CD4-positive, alpha-beta T cell (primary cell): ENCODE data around the gene TK1. TPM values are rescaled to one million over a fixed set of nuclear protein-coding genes. Genes with fewer than 3 reads are reported as not detected.

Source experiments
- ATAC-seq: fragments of 200-7000 bp; cut with Tn5 transposase; one replicate; pipeline ENCODE4 v1.10.0; 2022; ENCODE audit warnings: mild to moderate bottlenecking; ENCODE audit not compliant: poor library complexity
- CTCF ChIA-PET: fragments of 350-600 bp; sonication (Branson Sonifier 250); formaldehyde crosslinking; loops from one replicate; lab custom pipeline; 2021; ENCODE audit warnings: antibody characterized with exemption, inconsistent platforms; lab: Charles Lee
- POLR2A ChIA-PET: fragments of 350-600 bp; sonication (Branson Sonifier 250); formaldehyde crosslinking; loops from one replicate; lab custom pipeline; 2021; ENCODE audit warnings: antibody characterized with exemption, inconsistent platforms; lab: Charles Lee
- DNase-seq, 14 experiments: peaks; one replicate each; pipeline ENCODE4 v3.0.0-alpha.2; 2013 to 2020; ENCODE audit warnings: mixed read lengths in 2 of 14
- H3K27ac ChIP-seq, 2 donors: one replicate each; pipeline versions ENCODE4 v1.5.1 to v1.7.0; 2013; ENCODE audit warnings: low read length in 2 of 2, low read depth in 1 of 2, mild to moderate bottlenecking in 1 of 2
- H3K27me3 ChIP-seq, 2 experiments: 1 replicate in 1 of 2; 2 replicates in 1 of 2; pipeline versions ENCODE4 v1.6.1 to v1.7.0; 2013; ENCODE audit warnings: low read length in 2 of 2, control low read depth in 1 of 2, mild to moderate bottlenecking in 1 of 2, moderate library complexity in 1 of 2; ENCODE audit not compliant: insufficient read depth in 2 of 2, control insufficient read depth in 1 of 2
- H3K36me3 ChIP-seq: one replicate; pipeline ENCODE4 v1.6.1; 2013; ENCODE audit warnings: low read length, control low read depth; ENCODE audit not compliant: insufficient read depth
- H3K4me1 ChIP-seq: one replicate; pipeline ENCODE4 v1.6.1; 2013; ENCODE audit warnings: low read length, control low read depth; ENCODE audit not compliant: insufficient read depth
- H3K4me3 ChIP-seq: one replicate; pipeline ENCODE4 v1.5.1; 2013; ENCODE audit warnings: mild to moderate bottlenecking, low read length, moderate library complexity
- H3K9me3 ChIP-seq, 2 experiments: 1 replicate in 1 of 2; 2 replicates in 1 of 2; pipeline versions ENCODE4 v1.6.1 to v1.7.0; 2013; ENCODE audit warnings: low read length in 2 of 2, mild to moderate bottlenecking in 2 of 2, control low read depth in 1 of 2, moderate library complexity in 1 of 2; ENCODE audit not compliant: control insufficient read depth in 1 of 2, insufficient read depth in 1 of 2
- H3K27ac Mint-ChIP-seq: one replicate; pipeline ENCODE4 v1.8.0; 2020; ENCODE audit warnings: mixed read lengths
- H3K27me3 Mint-ChIP-seq: one replicate; pipeline ENCODE4 v1.8.0; 2021; ENCODE audit warnings: mixed read lengths
- H3K36me3 Mint-ChIP-seq: one replicate; pipeline ENCODE4 v1.8.0; 2021; ENCODE audit warnings: low read depth, mixed read lengths
- H3K4me1 Mint-ChIP-seq: one replicate; pipeline ENCODE4 v1.8.0; 2021; ENCODE audit warnings: low read depth, mixed read lengths
- H3K4me3 Mint-ChIP-seq: one replicate; pipeline ENCODE4 v1.8.0; 2020; ENCODE audit warnings: mild to moderate bottlenecking, mixed read lengths
- H3K9me3 Mint-ChIP-seq: one replicate; pipeline ENCODE4 v1.8.0; 2020; ENCODE audit warnings: mixed read lengths
- intact Hi-C, 2 experiments: fragments of 100-400 bp; cut with DNase I in 1 of 2; cut with micrococcal nuclease in 1 of 2; formaldehyde crosslinking; loops; one replicate each; pipeline versions ENCODE4 v1.15.1 to v1.9.0; 2023 to 2025; cut with DNase I, micrococcal nuclease
- total RNA-seq, 174 experiments: library from RNA in 2 of 174; stranded (reverse) in 2 of 174; gene quantifications; one replicate each; pipeline ENCODE4 v1.2.3 and lab custom pipeline; 2021 to 2026
- TF ChIP-seq, protein P1 (sequence below): fragments of 200-600 bp; IDR thresholded peaks from one replicate; pipeline ENCODE4 v1.8.0; 2022; ENCODE audit warnings: antibody characterized with exemption, mild to moderate bottlenecking

Gene TK1
- total RNA-seq, 2 experiments from 2014 or later: 0.78 to 0.88 TPM

DNA sequence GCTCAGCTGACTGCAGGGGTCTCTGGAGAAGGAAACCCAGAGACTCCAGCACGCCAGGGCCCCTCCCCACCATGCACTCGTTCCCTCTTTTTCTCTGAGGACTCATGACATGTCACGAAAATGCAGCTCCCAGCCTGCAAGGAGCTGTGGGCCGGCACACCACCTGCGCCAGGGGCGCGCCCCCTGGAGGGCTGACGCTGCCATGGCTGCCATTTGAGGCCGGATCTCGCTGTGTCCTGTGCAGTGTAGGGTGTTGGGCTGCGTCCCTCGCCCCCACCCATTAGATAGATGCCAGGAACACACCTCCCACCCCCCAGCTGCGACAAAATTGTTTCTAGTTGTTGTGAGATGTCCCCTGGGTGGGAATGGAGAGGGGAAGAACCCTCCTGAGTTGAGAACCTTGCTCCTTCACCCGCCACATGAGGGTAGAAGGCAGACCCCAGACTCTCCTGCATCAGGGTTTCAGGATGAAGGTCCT lies 10.3 kb downstream of the TK1 start:
- Histone ChIP-seq H3K9me3 (no peaks in the 10 kb centered on the region), H3K36me3 (peaks cover 15% of the 10 kb centered on the region), H3K4me1 (peaks cover 53% of the 10 kb centered on the region), H3K27ac (no peak overlapping the region), H3K27me3 (no peaks in the 10 kb centered on the region), H3K4me3 (no peak overlapping the region)
- peak; percentile 59 to 88 (median 75) for DNase-seq
- Mint-ChIP-seq H3K4me3 (no peak overlapping the region), H3K9me3 (no peaks in the 10 kb centered on the region), H3K27me3 (no peaks in the 10 kb centered on the region), H3K36me3 (peaks cover 21% of the 10 kb centered on the region), H3K4me1 (peaks cover 45% of the 10 kb centered on the region), H3K27ac (no peak overlapping the region)
- ChIA-PET CTCF (interaction anchor here (0.6 to 4.2 kb wide), 18 partner anchors 9 to 92 kb away, joined by 3 to 49 read pairs (median 4); partner anchors contain the start of gene TMC8), POLR2A (interaction anchor here (0.6 to 3.5 kb wide), 11 partner anchors 10 to 91 kb away, joined by 3 to 32 read pairs (median 6); partner anchors contain the start of genes TK1 and TMC8)
- intact Hi-C loops: loop anchor here (1.0 to 5.0 kb wide), 6 partner anchors 42 to 157 kb away; partner anchors contain the start of gene TMC8 (in 1 of the 2)
- TF ChIP-seq, protein P1, sequence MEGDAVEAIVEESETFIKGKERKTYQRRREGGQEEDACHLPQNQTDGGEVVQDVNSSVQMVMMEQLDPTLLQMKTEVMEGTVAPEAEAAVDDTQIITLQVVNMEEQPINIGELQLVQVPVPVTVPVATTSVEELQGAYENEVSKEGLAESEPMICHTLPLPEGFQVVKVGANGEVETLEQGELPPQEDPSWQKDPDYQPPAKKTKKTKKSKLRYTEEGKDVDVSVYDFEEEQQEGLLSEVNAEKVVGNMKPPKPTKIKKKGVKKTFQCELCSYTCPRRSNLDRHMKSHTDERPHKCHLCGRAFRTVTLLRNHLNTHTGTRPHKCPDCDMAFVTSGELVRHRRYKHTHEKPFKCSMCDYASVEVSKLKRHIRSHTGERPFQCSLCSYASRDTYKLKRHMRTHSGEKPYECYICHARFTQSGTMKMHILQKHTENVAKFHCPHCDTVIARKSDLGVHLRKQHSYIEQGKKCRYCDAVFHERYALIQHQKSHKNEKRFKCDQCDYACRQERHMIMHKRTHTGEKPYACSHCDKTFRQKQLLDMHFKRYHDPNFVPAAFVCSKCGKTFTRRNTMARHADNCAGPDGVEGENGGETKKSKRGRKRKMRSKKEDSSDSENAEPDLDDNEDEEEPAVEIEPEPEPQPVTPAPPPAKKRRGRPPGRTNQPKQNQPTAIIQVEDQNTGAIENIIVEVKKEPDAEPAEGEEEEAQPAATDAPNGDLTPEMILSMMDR: peak; percentile 87
- ATAC-seq: peak; percentile 86

DNA sequence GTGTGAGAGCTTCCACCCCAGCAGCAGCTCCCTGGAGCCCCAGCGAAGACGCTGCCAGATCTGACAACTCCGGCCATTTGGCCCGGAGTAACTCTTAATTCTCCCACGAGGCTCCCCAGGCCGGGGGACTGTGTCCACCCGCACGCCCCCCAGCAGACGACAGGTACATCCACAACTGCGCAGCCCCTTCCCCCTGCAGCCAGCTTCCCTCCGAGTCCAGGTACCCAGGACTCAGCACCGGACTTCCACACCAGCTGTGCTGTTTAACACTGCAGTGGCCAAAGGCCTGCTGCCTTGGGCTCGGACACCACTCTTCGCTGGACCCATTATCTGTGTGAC lies 11.2 kb downstream of the TK1 start:
- Mint-ChIP-seq H3K4me1 (peaks cover 50% of the 10 kb centered on the region), H3K4me3 (no peak overlapping the region), H3K27ac (no peak overlapping the region), H3K36me3 (peaks cover 21% of the 10 kb centered on the region), H3K27me3 (no peaks in the 10 kb centered on the region), H3K9me3 (no peaks in the 10 kb centered on the region)
- Histone ChIP-seq H3K36me3 (peaks cover 22% of the 10 kb centered on the region), H3K27ac (no peak overlapping the region), H3K4me1 (peaks cover 62% of the 10 kb centered on the region), H3K9me3 (no peaks in the 10 kb centered on the region), H3K4me3 (no peak overlapping the region), H3K27me3 (no peaks in the 10 kb centered on the region)
- no peak for DNase-seq
- TF ChIP-seq, protein P1: no peak
- ChIA-PET CTCF (interaction anchor here (1.1 to 4.2 kb wide), 3 partner anchors 12 to 91 kb away, joined by 5 to 49 read pairs (median 11); no protein-coding TSS in a partner anchor), POLR2A (interaction anchor here (0.9 to 3.5 kb wide), 5 partner anchors 36 to 62 kb away, joined by 3 to 32 read pairs (median 16); partner anchors contain the start of gene TMC8)
- ATAC-seq: no peak
- intact Hi-C loops: loop anchor here in 1 of 2 experiments (5.0 kb wide), 1 partner anchor 43 kb away; the partner anchor contains the start of gene TMC8

DNA sequence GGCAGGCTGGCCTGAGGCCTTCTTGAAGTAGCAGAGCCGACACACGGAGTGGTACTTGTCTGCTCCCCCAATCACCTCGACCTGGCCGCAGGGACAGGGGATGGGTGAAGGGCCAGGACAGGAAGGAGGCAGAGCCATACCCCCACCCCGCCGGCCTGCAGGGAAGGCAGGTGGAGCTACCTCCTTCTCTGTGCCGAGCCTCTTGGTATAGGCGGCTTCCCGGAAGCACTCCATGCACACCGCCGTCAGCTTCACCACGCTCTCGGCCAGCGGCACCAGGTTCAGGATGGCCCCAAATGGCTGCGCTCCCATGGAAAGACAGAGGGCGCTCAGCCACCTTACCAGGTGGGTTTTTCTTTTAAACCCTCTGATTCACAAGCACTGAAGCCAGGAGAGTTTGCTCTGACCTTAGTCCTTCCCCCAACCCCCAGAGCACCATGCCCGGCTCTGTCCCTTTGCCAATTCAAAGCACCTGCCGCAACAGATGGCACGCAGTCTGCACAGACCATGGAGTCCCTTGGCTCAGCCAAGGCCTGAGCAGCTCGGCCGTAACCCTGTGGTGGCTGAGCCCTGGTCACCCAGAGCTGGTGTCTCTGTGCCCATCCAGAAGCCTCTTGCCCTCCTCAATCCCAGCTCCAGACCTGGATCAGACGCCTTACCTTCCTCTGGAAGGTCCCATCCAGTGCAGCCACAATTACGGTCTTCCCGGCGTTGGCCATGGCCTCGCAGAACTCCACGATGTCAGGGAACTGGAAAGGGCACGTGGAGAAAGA lies 11.8 kb downstream of the TK1 start:
- Histone ChIP-seq H3K36me3 (peaks cover 22% of the 10 kb centered on the region), H3K4me3 (no peak overlapping the region), H3K4me1 (peaks cover 68% of the 10 kb centered on the region), H3K9me3 (no peaks in the 10 kb centered on the region), H3K27ac (no peak overlapping the region), H3K27me3 (no peaks in the 10 kb centered on the region)
- Mint-ChIP-seq H3K9me3 (no peaks in the 10 kb centered on the region), H3K4me1 (peaks cover 56% of the 10 kb centered on the region), H3K27me3 (no peaks in the 10 kb centered on the region), H3K27ac (no peak overlapping the region), H3K4me3 (no peak overlapping the region), H3K36me3 (peaks cover 21% of the 10 kb centered on the region)
- ChIA-PET CTCF (interaction anchor here (1.5 to 4.2 kb wide), 3 partner anchors 38 to 90 kb away, joined by 4 to 49 read pairs (median 11); no protein-coding TSS in a partner anchor), POLR2A (interaction anchor here (0.9 to 3.6 kb wide), 7 partner anchors 31 to 61 kb away, joined by 3 to 32 read pairs (median 13); partner anchors contain the start of gene TMC8)
- TF ChIP-seq, protein P1: no peak
- intact Hi-C loops: loop anchor here (5.0 kb wide), 2 partner anchors 43 to 218 kb away; partner anchors contain the start of genes TMC8 (in 1 of the 2) and TNRC6C (in 1 of the 2)
- DNase-seq (no peak), ATAC-seq (no peak)
